Measurements from ENCODE around the gene NAT10.
A peak's percentile ranks its signal among the peaks of the same experiment; 100 is the strongest.
"Not testable (repeated sequence)": the region's sequence is repeated elsewhere in the genome, so short reads cannot be mapped to it uniquely, and the experiment has no call there.

NAT10 gene

DNA sequence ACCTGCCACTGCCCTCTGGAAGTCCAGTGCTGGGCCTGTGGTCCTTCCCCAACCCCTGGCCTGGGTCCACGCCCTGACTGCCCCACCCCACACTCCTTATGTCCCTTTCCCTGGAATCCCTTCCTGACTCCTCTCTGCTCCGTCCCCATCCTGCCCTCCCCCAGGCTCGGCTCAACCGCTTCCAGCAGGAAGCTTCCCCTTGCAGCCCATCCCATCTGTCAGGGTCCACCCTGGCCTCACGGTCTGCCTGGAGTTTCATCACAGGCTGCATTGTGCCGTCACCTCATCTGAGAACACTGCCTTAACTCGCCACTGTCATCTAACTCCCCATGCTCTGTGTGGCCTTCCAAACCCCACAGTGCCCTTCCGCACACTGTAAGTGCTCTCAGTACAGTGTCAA, 64.3 kb downstream of the NAT10 start:
- H3K9me3 ChIP-seq (ENCODE audit: control insufficient read depth, insufficient read depth, low read length): no peaks in the 10 kb centered on the region
- H3K9ac ChIP-seq (ENCODE audit: low read depth, low read length): no peak overlapping the region
- no peak overlapping the region for H3K4me3 ChIP-seq (ENCODE audit: low read depth, low read length)
- H3K27me3 ChIP-seq (ENCODE audit: control insufficient read depth, insufficient read depth, low read length): peaks cover 4% of the 10 kb centered on the region; the same call in 1 of the 2 replicates
- H3K27ac ChIP-seq (ENCODE audit: low read depth, low read length): no peak overlapping the region
- H3K36me3 ChIP-seq (ENCODE audit: control insufficient read depth, insufficient read depth, low read length): no peaks in the 10 kb centered on the region
- H3K4me1 ChIP-seq (ENCODE audit: control insufficient read depth, insufficient read depth, low read length): no peaks in the 10 kb centered on the region

- Histone ChIP-seq H3K9ac (ENCODE audit: low read depth, low read length) (no peak overlapping the region), H3K4me1 (ENCODE audit: control insufficient read depth, insufficient read depth, low read length) (no peaks in the 10 kb centered on the region), H3K9me3 (ENCODE audit: control insufficient read depth, insufficient read depth, low read length) (no peaks in the 10 kb centered on the region), H3K4me3 (ENCODE audit: low read depth, low read length) (no peak overlapping the region), H3K36me3 (ENCODE audit: control insufficient read depth, insufficient read depth, low read length) (no peaks in the 10 kb centered on the region), H3K27me3 (ENCODE audit: control insufficient read depth, insufficient read depth, low read length) (peaks cover 4% of the 10 kb centered on the region; the same call in 1 of the 2 replicates), H3K27ac (ENCODE audit: low read depth, low read length) (no peak overlapping the region)
Observed at GRCh38 chr11:34173050-34173449, 67.6 kb downstream of the NAT10 start.

- H3K36me3 ChIP-seq (ENCODE audit: control insufficient read depth, insufficient read depth, low read length): no peaks in the 10 kb centered on the region
- H3K27me3 ChIP-seq (ENCODE audit: control insufficient read depth, insufficient read depth, low read length): peaks cover 4% of the 10 kb centered on the region; the same call in 1 of the 2 replicates
- no peaks in the 10 kb centered on the region for H3K9me3 ChIP-seq (ENCODE audit: control insufficient read depth, insufficient read depth, low read length)
- H3K4me3 ChIP-seq (ENCODE audit: low read depth, low read length): peak overlapping the region; percentile 46
- no peak overlapping the region for H3K9ac ChIP-seq (ENCODE audit: low read depth, low read length)
- no peak overlapping the region for H3K27ac ChIP-seq (ENCODE audit: low read depth, low read length)
- H3K4me1 ChIP-seq (ENCODE audit: control insufficient read depth, insufficient read depth, low read length): no peaks in the 10 kb centered on the region
Observed at GRCh38 chr11:34174412-34175041, 69.1 kb downstream of the NAT10 start.

GRCh38 chr11:34175284-34176019, 70.0 kb downstream of the NAT10 start:
- no peak overlapping the region for H3K4me3 ChIP-seq (ENCODE audit: low read depth, low read length)
- no peak overlapping the region for H3K9ac ChIP-seq (ENCODE audit: low read depth, low read length)
- H3K27ac ChIP-seq (ENCODE audit: low read depth, low read length): no peak overlapping the region
- H3K36me3 ChIP-seq (ENCODE audit: control insufficient read depth, insufficient read depth, low read length): no peaks in the 10 kb centered on the region
- no peaks in the 10 kb centered on the region for H3K9me3 ChIP-seq (ENCODE audit: control insufficient read depth, insufficient read depth, low read length)
- H3K27me3 ChIP-seq (ENCODE audit: control insufficient read depth, insufficient read depth, low read length): peaks cover 4% of the 10 kb centered on the region; the same call in 1 of the 2 replicates
- H3K4me1 ChIP-seq (ENCODE audit: control insufficient read depth, insufficient read depth, low read length): no peaks in the 10 kb centered on the region

DNA sequence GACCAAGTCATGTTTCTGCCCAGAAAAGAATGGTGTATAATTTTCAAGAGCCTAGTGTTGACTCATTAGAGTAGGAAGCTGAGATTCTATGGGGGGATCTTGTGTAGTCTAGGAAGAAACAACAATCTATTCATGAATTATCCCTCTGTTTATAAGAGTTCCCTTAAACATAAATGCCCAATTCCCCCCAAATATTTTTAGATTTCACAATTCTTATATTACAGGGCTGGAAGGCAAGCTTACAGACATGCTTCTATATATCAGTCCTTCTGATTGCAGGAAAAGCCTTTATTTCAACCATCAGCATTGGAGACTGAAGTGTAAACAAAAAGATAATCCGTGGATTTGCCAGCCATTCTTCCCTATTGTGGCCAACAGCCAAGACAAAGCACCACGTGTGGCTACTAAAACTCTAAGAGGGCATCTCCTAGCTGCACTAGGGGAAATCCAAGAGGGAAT, 71.4 kb downstream of the NAT10 start:
- H3K4me1 ChIP-seq (ENCODE audit: control insufficient read depth, insufficient read depth, low read length): no peaks in the 10 kb centered on the region
- H3K36me3 ChIP-seq (ENCODE audit: control insufficient read depth, insufficient read depth, low read length): no peaks in the 10 kb centered on the region
- no peak overlapping the region for H3K4me3 ChIP-seq (ENCODE audit: low read depth, low read length)
- peaks cover 4% of the 10 kb centered on the region; the same call in 1 of the 2 replicates for H3K27me3 ChIP-seq (ENCODE audit: control insufficient read depth, insufficient read depth, low read length)
- H3K27ac ChIP-seq (ENCODE audit: low read depth, low read length): no peak overlapping the region
- no peak overlapping the region for H3K9ac ChIP-seq (ENCODE audit: low read depth, low read length)
- H3K9me3 ChIP-seq (ENCODE audit: control insufficient read depth, insufficient read depth, low read length): no peaks in the 10 kb centered on the region

DNA sequence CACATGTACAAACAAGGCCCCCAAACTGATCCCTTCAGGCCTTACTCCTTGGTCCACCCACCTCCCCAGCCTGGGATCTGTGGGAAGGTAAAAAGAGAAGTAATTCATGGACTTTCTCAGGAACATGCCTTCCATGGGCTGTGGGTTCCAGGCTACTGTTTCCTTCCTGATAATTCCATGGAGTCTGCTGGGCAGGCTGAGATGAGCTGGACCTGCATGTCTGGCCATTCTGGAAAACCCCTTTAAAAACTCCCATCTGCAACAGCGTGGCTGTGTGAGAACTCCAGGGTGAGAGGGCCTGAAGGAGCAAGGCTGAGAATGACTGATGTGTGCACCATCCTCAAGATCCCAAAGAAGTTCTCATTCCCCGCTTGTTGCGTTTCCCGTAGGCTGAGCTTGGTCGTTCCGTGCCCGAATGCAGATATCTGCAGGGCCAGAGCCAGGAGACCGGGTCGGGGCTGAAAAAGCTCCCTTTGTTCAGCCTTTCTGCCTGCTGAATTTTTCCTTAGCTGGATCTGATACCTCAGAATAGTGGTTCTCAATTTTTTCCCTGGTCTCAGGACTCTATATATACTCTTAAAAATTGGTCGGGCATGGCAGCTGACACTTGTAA, 72.9 kb downstream of the NAT10 start:
- Histone ChIP-seq H3K9me3 (ENCODE audit: control insufficient read depth, insufficient read depth, low read length) (no peaks in the 10 kb centered on the region), H3K27ac (ENCODE audit: low read depth, low read length) (no peak overlapping the region)

GRCh38 chr11:34179026-34179675, 73.7 kb downstream of the NAT10 start:
- Histone ChIP-seq H3K36me3 (ENCODE audit: control insufficient read depth, insufficient read depth, low read length) (no peaks in the 10 kb centered on the region), H3K9ac (ENCODE audit: low read depth, low read length) (no peak overlapping the region), H3K9me3 (ENCODE audit: control insufficient read depth, insufficient read depth, low read length) (no peaks in the 10 kb centered on the region), H3K27ac (ENCODE audit: low read depth, low read length) (no peak overlapping the region), H3K27me3 (ENCODE audit: control insufficient read depth, insufficient read depth, low read length) (no peaks in the 10 kb centered on the region; the same call in 1 of the 2 replicates), H3K4me3 (ENCODE audit: low read depth, low read length) (no peak overlapping the region), H3K4me1 (ENCODE audit: control insufficient read depth, insufficient read depth, low read length) (no peaks in the 10 kb centered on the region)

More for the DNA sequence above, 72.9 kb downstream of the NAT10 start:
- H3K4me1 ChIP-seq (ENCODE audit: control insufficient read depth, insufficient read depth, low read length): no peaks in the 10 kb centered on the region
- no peaks in the 10 kb centered on the region for H3K36me3 ChIP-seq (ENCODE audit: control insufficient read depth, insufficient read depth, low read length)
- H3K27me3 ChIP-seq (ENCODE audit: control insufficient read depth, insufficient read depth, low read length): peaks cover 4% of the 10 kb centered on the region; the same call in 1 of the 2 replicates
- H3K9ac ChIP-seq (ENCODE audit: low read depth, low read length): no peak overlapping the region
- no peak overlapping the region for H3K4me3 ChIP-seq (ENCODE audit: low read depth, low read length)

DNA sequence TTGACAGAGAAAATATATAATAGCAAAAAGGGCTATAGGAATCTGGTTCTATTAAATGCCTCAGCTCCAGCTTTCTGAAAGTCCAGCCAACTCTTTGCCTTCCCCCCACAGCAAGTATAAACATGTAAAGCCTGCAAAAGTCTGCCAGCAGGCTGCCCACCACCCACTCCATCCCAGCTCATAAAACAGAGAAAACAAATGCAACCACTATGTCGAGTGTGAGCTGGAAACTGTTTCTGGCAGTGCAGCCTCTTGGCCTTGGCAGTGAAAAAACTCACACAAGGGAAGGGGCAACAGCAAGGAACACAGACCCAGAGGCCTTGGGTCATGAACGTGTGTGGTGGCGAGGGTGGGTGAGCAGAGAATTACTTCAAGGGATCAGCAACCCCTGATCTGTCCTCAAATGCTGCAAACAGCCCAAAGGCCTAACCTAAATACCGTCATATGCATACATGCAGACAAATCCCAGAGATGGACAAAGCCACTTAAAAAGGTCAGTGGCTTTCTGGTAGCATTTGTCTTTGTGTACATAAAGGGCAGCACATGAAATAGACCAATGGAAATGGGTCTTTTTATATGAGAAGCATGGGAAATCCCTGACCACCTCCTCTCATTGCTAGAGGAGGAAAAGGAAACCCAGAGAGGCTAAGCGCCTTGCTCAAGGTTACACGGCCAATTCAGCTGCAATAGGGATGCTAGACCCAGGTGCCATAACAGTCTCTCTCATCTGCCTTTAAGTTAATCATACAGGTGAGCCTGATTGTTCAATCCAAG, 74.8 kb downstream of the NAT10 start:
- no peak overlapping the region for H3K27ac ChIP-seq (ENCODE audit: low read depth, low read length)
- H3K9me3 ChIP-seq (ENCODE audit: control insufficient read depth, insufficient read depth, low read length): no peaks in the 10 kb centered on the region
- no peak overlapping the region for H3K9ac ChIP-seq (ENCODE audit: low read depth, low read length)
- no peak overlapping the region for H3K4me3 ChIP-seq (ENCODE audit: low read depth, low read length)
- no peaks in the 10 kb centered on the region; the same call in 1 of the 2 replicates for H3K27me3 ChIP-seq (ENCODE audit: control insufficient read depth, insufficient read depth, low read length)
- no peaks in the 10 kb centered on the region for H3K36me3 ChIP-seq (ENCODE audit: control insufficient read depth, insufficient read depth, low read length)
- H3K4me1 ChIP-seq (ENCODE audit: control insufficient read depth, insufficient read depth, low read length): no peaks in the 10 kb centered on the region

GRCh38 chr11:34180814-34181165, 75.4 kb downstream of the NAT10 start:
- H3K4me3 ChIP-seq (ENCODE audit: low read depth, low read length); H3K27ac ChIP-seq (ENCODE audit: low read depth, low read length); H3K9me3 ChIP-seq (ENCODE audit: control insufficient read depth, insufficient read depth, low read length); H3K36me3 ChIP-seq (ENCODE audit: control insufficient read depth, insufficient read depth, low read length); H3K9ac ChIP-seq (ENCODE audit: low read depth, low read length); H3K4me1 ChIP-seq (ENCODE audit: control insufficient read depth, insufficient read depth, low read length); H3K27me3 ChIP-seq (ENCODE audit: control insufficient read depth, insufficient read depth, low read length): not testable (repeated sequence)

GRCh38 chr11:34181251-34181650, 75.8 kb downstream of the NAT10 start:
- no peak overlapping the region for H3K9ac ChIP-seq (ENCODE audit: low read depth, low read length)
- H3K36me3 ChIP-seq (ENCODE audit: control insufficient read depth, insufficient read depth, low read length): no peaks in the 10 kb centered on the region
- H3K27ac ChIP-seq (ENCODE audit: low read depth, low read length): no peak overlapping the region
- no peak overlapping the region for H3K4me3 ChIP-seq (ENCODE audit: low read depth, low read length)
- H3K9me3 ChIP-seq (ENCODE audit: control insufficient read depth, insufficient read depth, low read length): no peaks in the 10 kb centered on the region
- no peaks in the 10 kb centered on the region for H3K27me3 ChIP-seq (ENCODE audit: control insufficient read depth, insufficient read depth, low read length)
- peaks cover 6% of the 10 kb centered on the region for H3K4me1 ChIP-seq (ENCODE audit: control insufficient read depth, insufficient read depth, low read length)

Measured in HUES48 (cell line).